Measurements from ENCODE around the gene ADAMTS2.

DNA sequence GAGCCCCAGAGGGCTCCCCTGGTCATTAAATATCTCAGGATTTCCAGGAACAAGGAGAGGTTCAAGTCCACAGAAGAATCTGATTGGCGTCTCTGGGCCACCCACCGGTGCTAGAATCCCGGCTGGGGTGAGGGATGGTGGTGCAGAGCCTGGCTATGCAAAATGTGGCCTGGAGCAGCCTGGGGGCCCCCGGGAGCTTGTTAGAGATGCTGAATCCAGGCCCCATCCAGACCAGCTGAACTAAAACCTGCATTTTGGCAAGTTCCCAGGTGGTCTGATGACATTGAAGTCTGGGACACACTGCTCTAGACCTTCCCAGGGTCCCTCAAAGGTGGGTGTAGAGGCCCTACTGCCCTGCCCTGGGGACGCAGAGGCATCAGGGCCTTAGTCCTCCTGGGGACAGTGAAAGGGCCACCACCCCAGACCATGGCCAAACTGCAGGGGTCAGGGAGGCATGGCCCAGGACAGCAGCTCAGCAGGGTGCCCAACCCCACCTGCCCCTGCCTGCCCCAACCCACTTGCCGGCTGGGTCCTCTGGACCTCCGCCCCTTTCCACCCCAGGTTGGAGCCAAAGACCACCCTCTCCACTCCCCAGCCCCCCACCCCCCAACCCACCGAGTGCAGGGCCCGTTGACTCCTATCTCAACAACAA lies 34.7 kb downstream of the ADAMTS2 start:
- TF ChIP-seq, protein P1, sequence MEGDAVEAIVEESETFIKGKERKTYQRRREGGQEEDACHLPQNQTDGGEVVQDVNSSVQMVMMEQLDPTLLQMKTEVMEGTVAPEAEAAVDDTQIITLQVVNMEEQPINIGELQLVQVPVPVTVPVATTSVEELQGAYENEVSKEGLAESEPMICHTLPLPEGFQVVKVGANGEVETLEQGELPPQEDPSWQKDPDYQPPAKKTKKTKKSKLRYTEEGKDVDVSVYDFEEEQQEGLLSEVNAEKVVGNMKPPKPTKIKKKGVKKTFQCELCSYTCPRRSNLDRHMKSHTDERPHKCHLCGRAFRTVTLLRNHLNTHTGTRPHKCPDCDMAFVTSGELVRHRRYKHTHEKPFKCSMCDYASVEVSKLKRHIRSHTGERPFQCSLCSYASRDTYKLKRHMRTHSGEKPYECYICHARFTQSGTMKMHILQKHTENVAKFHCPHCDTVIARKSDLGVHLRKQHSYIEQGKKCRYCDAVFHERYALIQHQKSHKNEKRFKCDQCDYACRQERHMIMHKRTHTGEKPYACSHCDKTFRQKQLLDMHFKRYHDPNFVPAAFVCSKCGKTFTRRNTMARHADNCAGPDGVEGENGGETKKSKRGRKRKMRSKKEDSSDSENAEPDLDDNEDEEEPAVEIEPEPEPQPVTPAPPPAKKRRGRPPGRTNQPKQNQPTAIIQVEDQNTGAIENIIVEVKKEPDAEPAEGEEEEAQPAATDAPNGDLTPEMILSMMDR (IDR thresholded peaks at IDR 0.05): no peak
- TF ChIP-seq POLR2A (IDR thresholded peaks at IDR 0.05): no peak
